ENCODE measurements around the gene ANKRD52.

DNA sequence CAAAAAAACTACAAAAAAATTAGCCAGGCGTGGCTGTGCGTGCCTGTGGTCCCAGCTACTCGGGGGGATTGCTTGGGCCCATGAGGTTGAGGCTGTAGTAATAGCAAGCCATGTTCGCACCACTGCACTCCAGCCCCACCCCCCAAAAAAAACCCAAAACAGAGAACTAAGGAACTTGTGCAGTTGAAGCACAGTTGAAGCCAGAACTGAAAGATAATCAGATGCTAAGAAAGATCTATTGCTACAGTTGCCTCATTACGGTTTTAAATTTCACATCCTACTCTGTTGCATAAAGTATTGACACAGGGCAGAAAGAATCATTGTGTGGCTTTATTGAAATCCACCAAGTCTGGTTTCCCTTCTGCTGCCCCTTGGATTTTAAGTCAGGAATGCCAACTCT is 38.1 kb upstream of the ANKRD52 start:
- TF ChIP-seq SMC3 (IDR thresholded peaks at IDR 0.05; ENCODE audit: borderline replicate concordance, low read length): no peak
- TF ChIP-seq, protein P1, sequence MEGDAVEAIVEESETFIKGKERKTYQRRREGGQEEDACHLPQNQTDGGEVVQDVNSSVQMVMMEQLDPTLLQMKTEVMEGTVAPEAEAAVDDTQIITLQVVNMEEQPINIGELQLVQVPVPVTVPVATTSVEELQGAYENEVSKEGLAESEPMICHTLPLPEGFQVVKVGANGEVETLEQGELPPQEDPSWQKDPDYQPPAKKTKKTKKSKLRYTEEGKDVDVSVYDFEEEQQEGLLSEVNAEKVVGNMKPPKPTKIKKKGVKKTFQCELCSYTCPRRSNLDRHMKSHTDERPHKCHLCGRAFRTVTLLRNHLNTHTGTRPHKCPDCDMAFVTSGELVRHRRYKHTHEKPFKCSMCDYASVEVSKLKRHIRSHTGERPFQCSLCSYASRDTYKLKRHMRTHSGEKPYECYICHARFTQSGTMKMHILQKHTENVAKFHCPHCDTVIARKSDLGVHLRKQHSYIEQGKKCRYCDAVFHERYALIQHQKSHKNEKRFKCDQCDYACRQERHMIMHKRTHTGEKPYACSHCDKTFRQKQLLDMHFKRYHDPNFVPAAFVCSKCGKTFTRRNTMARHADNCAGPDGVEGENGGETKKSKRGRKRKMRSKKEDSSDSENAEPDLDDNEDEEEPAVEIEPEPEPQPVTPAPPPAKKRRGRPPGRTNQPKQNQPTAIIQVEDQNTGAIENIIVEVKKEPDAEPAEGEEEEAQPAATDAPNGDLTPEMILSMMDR (IDR thresholded peaks at IDR 0.05 in 2 of 3, conservative IDR thresholded peaks at IDR 0.05 in 1 of 3; ENCODE audit: control insufficient read depth in 2 of 3, extremely low read depth in 1 of 3, insufficient read depth in 1 of 3, low read depth in 3 of 3, low read length in 3 of 3): no peak
- TF ChIP-seq, protein P2, sequence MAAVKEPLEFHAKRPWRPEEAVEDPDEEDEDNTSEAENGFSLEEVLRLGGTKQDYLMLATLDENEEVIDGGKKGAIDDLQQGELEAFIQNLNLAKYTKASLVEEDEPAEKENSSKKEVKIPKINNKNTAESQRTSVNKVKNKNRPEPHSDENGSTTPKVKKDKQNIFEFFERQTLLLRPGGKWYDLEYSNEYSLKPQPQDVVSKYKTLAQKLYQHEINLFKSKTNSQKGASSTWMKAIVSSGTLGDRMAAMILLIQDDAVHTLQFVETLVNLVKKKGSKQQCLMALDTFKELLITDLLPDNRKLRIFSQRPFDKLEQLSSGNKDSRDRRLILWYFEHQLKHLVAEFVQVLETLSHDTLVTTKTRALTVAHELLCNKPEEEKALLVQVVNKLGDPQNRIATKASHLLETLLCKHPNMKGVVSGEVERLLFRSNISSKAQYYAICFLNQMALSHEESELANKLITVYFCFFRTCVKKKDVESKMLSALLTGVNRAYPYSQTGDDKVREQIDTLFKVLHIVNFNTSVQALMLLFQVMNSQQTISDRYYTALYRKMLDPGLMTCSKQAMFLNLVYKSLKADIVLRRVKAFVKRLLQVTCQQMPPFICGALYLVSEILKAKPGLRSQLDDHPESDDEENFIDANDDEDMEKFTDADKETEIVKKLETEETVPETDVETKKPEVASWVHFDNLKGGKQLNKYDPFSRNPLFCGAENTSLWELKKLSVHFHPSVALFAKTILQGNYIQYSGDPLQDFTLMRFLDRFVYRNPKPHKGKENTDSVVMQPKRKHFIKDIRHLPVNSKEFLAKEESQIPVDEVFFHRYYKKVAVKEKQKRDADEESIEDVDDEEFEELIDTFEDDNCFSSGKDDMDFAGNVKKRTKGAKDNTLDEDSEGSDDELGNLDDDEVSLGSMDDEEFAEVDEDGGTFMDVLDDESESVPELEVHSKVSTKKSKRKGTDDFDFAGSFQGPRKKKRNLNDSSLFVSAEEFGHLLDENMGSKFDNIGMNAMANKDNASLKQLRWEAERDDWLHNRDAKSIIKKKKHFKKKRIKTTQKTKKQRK (IDR thresholded peaks at IDR 0.05; ENCODE audit: low read depth, low read length): no peak
- TF ChIP-seq BCL11A (IDR thresholded peaks at IDR 0.05; ENCODE audit: low read depth, low read length): no peak
- TF ChIP-seq NR2C1 (IDR thresholded peaks at IDR 0.05): no peak
- TF ChIP-seq ZBED1 (IDR thresholded peaks at IDR 0.05; ENCODE audit: borderline replicate concordance): no peak
- TF ChIP-seq POLR2A (IDR thresholded peaks at IDR 0.05; ENCODE audit: low read depth, low read length): no peak
- TF ChIP-seq CREM (IDR thresholded peaks at IDR 0.05; ENCODE audit: low read depth): no peak

All from GM12878 (cell line).